ENCODE measurements around the gene ADTRP.

DNA sequence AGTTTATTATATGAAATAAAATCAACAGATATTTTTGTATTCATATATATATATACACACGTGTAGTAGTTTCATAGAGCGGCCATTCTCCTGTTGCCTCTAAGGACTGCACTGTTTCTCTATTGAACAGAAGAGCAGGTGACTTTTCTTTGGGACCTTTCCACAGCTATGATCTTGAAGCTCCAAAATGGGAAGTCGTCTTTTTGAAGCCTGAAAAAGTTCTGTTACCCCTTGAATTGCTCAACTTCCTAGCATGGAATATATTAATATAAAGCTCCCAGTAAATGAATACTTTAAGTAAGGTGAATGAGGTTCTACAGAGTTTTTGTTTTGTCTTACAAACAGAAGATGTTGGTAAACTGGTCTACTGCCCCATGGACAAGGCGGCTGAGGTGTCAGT is 42.2 kb upstream of the ADTRP start:
- TF ChIP-seq, protein P1, sequence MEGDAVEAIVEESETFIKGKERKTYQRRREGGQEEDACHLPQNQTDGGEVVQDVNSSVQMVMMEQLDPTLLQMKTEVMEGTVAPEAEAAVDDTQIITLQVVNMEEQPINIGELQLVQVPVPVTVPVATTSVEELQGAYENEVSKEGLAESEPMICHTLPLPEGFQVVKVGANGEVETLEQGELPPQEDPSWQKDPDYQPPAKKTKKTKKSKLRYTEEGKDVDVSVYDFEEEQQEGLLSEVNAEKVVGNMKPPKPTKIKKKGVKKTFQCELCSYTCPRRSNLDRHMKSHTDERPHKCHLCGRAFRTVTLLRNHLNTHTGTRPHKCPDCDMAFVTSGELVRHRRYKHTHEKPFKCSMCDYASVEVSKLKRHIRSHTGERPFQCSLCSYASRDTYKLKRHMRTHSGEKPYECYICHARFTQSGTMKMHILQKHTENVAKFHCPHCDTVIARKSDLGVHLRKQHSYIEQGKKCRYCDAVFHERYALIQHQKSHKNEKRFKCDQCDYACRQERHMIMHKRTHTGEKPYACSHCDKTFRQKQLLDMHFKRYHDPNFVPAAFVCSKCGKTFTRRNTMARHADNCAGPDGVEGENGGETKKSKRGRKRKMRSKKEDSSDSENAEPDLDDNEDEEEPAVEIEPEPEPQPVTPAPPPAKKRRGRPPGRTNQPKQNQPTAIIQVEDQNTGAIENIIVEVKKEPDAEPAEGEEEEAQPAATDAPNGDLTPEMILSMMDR (IDR thresholded peaks at IDR 0.05 in 8 of 11, conservative IDR thresholded peaks at IDR 0.05 in 3 of 11): no peak
- TF ChIP-seq POLR2A (IDR thresholded peaks at IDR 0.05): no peak
